Measurements from ENCODE around the gene ERN1.

- TF ChIP-seq CTCF (IDR thresholded peaks at IDR 0.05 in 8 of 11, conservative IDR thresholded peaks at IDR 0.05 in 3 of 11) (no peak), POLR2AphosphoS5 (IDR thresholded peaks at IDR 0.05) (no peak), POLR2A (IDR thresholded peaks at IDR 0.05) (no peak)
Measured at GRCh38 chr17:64099543-64099942, 30.4 kb downstream of the ERN1 start.
